GM10266 (cell line): ENCODE results near the gene NRXN2.

Experiments
- DNase-seq: peaks from one replicate; pipeline ENCODE4 v3.0.0; 2012; ENCODE audit errors: extremely low spot score
- CTCF ChIP-seq: IDR thresholded peaks from 2 replicates; pipeline ENCODE4 v1.5.1; 2012; ENCODE audit warnings: mild to moderate bottlenecking, low read depth; ENCODE audit not compliant: control insufficient read depth, insufficient read depth; ENCODE audit errors: missing control alignments

Gene NRXN2

GRCh38 chr11:64622681-64623080, 100.3 kb downstream of the NRXN2 start:
- TF ChIP-seq CTCF = no peak
- DNase-seq = no peak

GRCh38 chr11:64621283-64622019, 101.5 kb downstream of the NRXN2 start:
- no peak for TF ChIP-seq CTCF
- no peak for DNase-seq

- DNase-seq = no peak
- no peak for TF ChIP-seq CTCF
Measured at GRCh38 chr11:64620381-64620971, 102.5 kb downstream of the NRXN2 start.

- no peak for DNase-seq
- no peak for TF ChIP-seq CTCF
Measured at GRCh38 chr11:64619811-64620380, 103.1 kb downstream of the NRXN2 start.

GRCh38 chr11:64619196-64619595, 103.8 kb downstream of the NRXN2 start:
- no peak for DNase-seq
- no peak for TF ChIP-seq CTCF

GRCh38 chr11:64616817-64617216, 106.2 kb downstream of the NRXN2 start:
- no peak for TF ChIP-seq CTCF
- no peak for DNase-seq

GRCh38 chr11:64614917-64615316, 108.1 kb downstream of the NRXN2 start:
- DNase-seq = no peak
- no peak for TF ChIP-seq CTCF
